Esophagus squamous epithelium (tissue), 5 donors: ENCODE data around the gene ENOX1. TPM values are rescaled to one million over a fixed set of nuclear protein-coding genes. Genes with fewer than 3 reads are reported as not detected.

ENCODE experiments used
- DNase-seq: peaks from one replicate; lab custom pipeline; 2025; lab: John Stamatoyannopoulos, UW
- H3K27ac ChIP-seq, 4 donors: fragments of 200-600 bp; sonication (generic); one replicate each; pipeline ENCODE4 v1.5.1; 2016 to 2019; ENCODE audit warnings: mild to moderate bottlenecking in 1 of 4
- H3K27me3 ChIP-seq, 4 donors: fragments of 200-600 bp; sonication (generic); 1 replicate in 3 of 4; 2 replicates in 1 of 4; pipeline versions ENCODE4 v1.5.1 to v1.6.0; 2017 to 2021; ENCODE audit warnings: antibody characterized with exemption in 1 of 4
- H3K36me3 ChIP-seq, 3 donors: fragments of 200-600 bp; sonication (generic); one replicate each; pipeline ENCODE4 v1.5.1; 2016 to 2019
- H3K4me1 ChIP-seq, 3 donors: fragments of 200-600 bp; sonication (generic); one replicate each; pipeline ENCODE4 v1.5.1; 2017 to 2019
- H3K4me3 ChIP-seq, 4 donors: fragments of 200-600 bp; sonication (generic); 1 replicate in 3 of 4; 2 replicates in 1 of 4; pipeline ENCODE4 v1.5.1; 2016 to 2019; ENCODE audit warnings: mild to moderate bottlenecking in 2 of 4, moderate library complexity in 1 of 4
- H3K9me3 ChIP-seq, 3 donors: fragments of 200-600 bp; sonication (generic); one replicate each; pipeline ENCODE4 v1.5.1; 2016 to 2019
- POLR2A ChIP-seq, 4 donors: fragments of 450-650 bp; IDR thresholded peaks; one replicate each; pipeline ENCODE4 v1.6.1; 2017; ENCODE audit warnings: antibody characterized with exemption in 4 of 4, mild to moderate bottlenecking in 4 of 4, moderate library complexity in 3 of 4
- WGBS, 2 donors: methylation state at CpG; one replicate each; pipeline ENCODE4 v1.1.5; 2018; 5-methylcytosine and 5-hydroxymethylcytosine counted together
- intact Hi-C: fragments of 100-400 bp; cut with DNase I; formaldehyde crosslinking; loops from one replicate; pipeline ENCODE4 v1.15.0; 2022
- total RNA-seq, 4 donors: library from RNA; depleted of rRNA; stranded (reverse); fragments of >200 nt; gene quantifications; one replicate each; pipeline ENCODE4 v1.1.0, GENCODE V29; 2016
- TF ChIP-seq, protein P1 (sequence below), 6 experiments: fragments of 450-650 bp in 4 of 6; fragments of 200-600 bp in 2 of 6; sonication (generic) in 2 of 6; IDR thresholded peaks; one replicate each; pipeline ENCODE4 v1.5.1; 2016 to 2019; ENCODE audit warnings: antibody characterized with exemption in 6 of 6, mild to moderate bottlenecking in 4 of 6, moderate library complexity in 4 of 6
- donor health status: DM: yes; HTN: yes; CAD: no.

The ENOX1 gene
- total RNA-seq, 4 donors from 2014 or later: 0.48 to 0.76 TPM; not detected in 2

DNA sequence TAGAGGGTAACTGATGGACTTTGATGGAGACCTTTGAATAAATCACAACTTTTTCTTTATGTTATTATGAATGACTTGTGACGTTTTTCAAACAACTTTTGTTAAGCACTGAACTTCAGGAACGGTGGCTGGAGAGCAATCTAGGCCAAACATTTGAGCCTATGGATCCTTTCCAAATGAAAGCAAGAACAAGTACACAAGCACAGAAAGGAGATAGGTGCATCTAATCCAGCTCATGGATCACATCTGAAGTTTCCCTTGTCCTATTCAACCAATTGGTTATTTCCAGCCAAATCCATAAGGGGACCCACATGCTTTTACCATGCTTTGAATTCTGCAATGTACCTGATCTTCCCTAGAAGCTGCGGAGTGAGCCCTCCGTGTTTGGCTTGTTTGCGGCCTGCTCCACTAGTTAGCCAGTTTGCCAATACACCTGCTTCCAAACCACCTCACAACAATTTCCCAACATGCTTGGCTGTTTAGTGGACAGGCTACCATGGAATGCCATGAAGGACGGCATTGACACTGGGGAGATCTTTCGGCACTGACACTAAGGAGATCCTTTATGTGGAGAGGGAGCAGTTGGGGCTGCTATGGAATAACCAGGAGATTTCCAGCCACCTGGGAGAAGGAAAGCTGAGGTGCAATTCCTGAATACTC, 447.5 kb downstream of the ENOX1 start:
- H3K4me3 ChIP-seq: no peak overlapping the region
- intact Hi-C loops: no loop called here
- no peaks in the 10 kb centered on the region for H3K36me3 ChIP-seq
- H3K27me3 ChIP-seq: no peaks in the 10 kb centered on the region
- no peaks in the 10 kb centered on the region for H3K9me3 ChIP-seq
- TF ChIP-seq POLR2A (IDR thresholded peaks at IDR 0.05): no peak
- TF ChIP-seq, protein P1, sequence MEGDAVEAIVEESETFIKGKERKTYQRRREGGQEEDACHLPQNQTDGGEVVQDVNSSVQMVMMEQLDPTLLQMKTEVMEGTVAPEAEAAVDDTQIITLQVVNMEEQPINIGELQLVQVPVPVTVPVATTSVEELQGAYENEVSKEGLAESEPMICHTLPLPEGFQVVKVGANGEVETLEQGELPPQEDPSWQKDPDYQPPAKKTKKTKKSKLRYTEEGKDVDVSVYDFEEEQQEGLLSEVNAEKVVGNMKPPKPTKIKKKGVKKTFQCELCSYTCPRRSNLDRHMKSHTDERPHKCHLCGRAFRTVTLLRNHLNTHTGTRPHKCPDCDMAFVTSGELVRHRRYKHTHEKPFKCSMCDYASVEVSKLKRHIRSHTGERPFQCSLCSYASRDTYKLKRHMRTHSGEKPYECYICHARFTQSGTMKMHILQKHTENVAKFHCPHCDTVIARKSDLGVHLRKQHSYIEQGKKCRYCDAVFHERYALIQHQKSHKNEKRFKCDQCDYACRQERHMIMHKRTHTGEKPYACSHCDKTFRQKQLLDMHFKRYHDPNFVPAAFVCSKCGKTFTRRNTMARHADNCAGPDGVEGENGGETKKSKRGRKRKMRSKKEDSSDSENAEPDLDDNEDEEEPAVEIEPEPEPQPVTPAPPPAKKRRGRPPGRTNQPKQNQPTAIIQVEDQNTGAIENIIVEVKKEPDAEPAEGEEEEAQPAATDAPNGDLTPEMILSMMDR (IDR thresholded peaks at IDR 0.05): no peak
- H3K4me1 ChIP-seq: no peaks in the 10 kb centered on the region
- H3K27ac ChIP-seq: no peak overlapping the region
- DNase-seq: no peak
- WGBS, 2 donors: 78 to 80% methylated on average over 7 of the region's 7 CpGs

DNA sequence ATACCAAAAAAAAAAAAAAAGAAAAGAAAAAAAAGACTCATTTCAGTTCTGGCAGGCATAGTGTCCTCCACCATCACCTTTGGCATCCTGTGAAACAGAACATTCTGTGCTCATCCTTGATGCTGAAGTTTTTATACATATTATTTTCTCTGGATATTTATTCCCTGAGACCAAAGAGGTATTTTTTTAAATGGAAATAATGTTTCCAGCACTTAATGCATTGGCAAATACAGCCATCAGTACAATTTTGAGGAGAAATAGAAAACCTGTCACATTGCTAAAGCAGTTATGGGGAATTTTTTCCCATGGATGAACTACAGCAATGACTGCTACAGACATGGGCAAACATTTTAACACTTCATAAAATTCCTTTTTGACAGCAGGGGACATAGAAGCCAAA, 451.0 kb downstream of the ENOX1 start:
- no peak for DNase-seq
- H3K27ac ChIP-seq: no peak overlapping the region
- TF ChIP-seq, protein P1 (IDR thresholded peaks at IDR 0.05): no peak
- TF ChIP-seq POLR2A (IDR thresholded peaks at IDR 0.05): no peak
- no peaks in the 10 kb centered on the region for H3K27me3 ChIP-seq
- intact Hi-C loops: no loop called here
- peaks cover 0 to 4% (median 0%) of the 10 kb centered on the region in 3 donors for H3K4me1 ChIP-seq
- no peak overlapping the region for H3K4me3 ChIP-seq
- no peaks in the 10 kb centered on the region for H3K9me3 ChIP-seq
- no peaks in the 10 kb centered on the region for H3K36me3 ChIP-seq

DNA sequence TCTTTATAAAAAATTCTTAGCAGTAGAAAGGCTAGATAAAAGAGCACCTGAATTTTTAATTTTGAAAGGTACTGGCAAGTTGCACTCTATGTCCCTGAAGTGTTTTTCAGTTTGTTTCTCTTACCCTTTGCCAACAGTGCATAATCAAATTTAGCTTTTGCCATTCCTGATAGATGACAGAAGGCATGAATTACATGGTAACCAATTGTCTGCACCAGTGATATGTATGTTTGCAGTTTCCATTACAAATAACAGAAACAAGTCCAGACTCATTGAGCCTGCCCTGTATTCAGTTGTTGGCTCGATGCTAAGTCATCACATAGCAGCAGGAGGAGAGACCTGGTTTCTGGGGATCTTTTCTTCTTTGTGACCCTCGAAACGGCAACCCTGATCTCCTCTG, 453.6 kb downstream of the ENOX1 start:
- H3K4me3 ChIP-seq: no peak overlapping the region
- H3K36me3 ChIP-seq: no peaks in the 10 kb centered on the region
- peaks cover 0 to 4% (median 0%) of the 10 kb centered on the region in 3 donors for H3K4me1 ChIP-seq
- no peak overlapping the region for H3K27ac ChIP-seq
- WGBS, 2 donors: 57 to 64% methylated on average over 3 of the region's 3 CpGs
- intact Hi-C loops: no loop called here
- DNase-seq: no peak
- no peak for TF ChIP-seq POLR2A (IDR thresholded peaks at IDR 0.05)
- TF ChIP-seq, protein P1 (IDR thresholded peaks at IDR 0.05): no peak
- H3K27me3 ChIP-seq: no peaks in the 10 kb centered on the region
- H3K9me3 ChIP-seq: no peaks in the 10 kb centered on the region

DNA sequence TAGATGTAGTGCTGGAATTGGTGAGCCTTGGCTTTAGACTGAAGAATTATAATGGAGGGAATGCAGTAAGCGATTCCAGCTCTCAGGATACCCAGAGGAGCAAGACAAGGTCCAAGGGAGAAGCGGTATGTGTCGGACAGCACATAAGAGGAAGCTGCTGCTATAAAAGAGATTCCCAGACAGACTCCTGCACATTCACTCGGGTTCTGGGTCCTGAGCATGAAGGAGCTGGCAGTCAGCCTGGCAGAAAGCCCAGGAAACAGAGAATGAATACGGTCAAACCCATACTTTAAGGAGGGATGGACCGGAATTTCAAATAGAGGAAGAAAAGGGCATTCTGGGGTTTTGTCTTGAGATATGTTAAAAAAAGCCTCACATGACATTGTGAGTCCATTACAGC, 455.1 kb downstream of the ENOX1 start:
- H3K27ac ChIP-seq: no peak overlapping the region
- no peak for DNase-seq
- 33 to 49% methylated on average over 6 of the region's 6 CpGs for WGBS, 2 donors
- H3K4me1 ChIP-seq: peaks cover 0 to 4% (median 0%) of the 10 kb centered on the region in 3 donors
- no peaks in the 10 kb centered on the region for H3K36me3 ChIP-seq
- H3K4me3 ChIP-seq: no peak overlapping the region
- intact Hi-C loops: no loop called here
- H3K27me3 ChIP-seq: no peaks in the 10 kb centered on the region
- H3K9me3 ChIP-seq: no peaks in the 10 kb centered on the region
- TF ChIP-seq POLR2A (IDR thresholded peaks at IDR 0.05): no peak
- TF ChIP-seq, protein P1 (IDR thresholded peaks at IDR 0.05): no peak

DNA sequence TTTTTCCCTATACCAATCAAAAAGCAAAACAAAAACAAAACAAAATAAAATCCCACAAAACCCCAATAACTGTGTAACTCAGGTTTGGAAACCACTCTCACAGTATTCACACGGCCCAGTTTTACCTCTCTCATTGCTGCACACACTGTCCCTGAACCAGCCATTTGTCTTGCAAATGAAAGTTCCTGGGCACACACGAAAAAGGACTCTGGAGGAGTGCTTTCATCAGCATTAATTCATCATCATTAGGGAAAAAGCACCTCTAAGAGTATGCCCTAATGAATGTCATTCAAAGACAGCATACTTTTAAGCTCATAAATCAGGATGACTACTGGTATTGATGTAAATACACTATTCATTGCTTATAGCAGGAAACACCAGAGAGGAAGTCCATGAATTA, 457.1 kb downstream of the ENOX1 start:
- Histone ChIP-seq H3K9me3 (no peaks in the 10 kb centered on the region), H3K27me3 (no peaks in the 10 kb centered on the region), H3K4me3 (no peak overlapping the region), H3K27ac (no peak overlapping the region), H3K36me3 (no peaks in the 10 kb centered on the region), H3K4me1 (peaks cover 0 to 4% (median 0%) of the 10 kb centered on the region in 3 donors)
- no peak for DNase-seq
- no peak for TF ChIP-seq POLR2A (IDR thresholded peaks at IDR 0.05)
- TF ChIP-seq, protein P1 (IDR thresholded peaks at IDR 0.05): no peak
- WGBS, 2 donors: 60 to 80% methylated on average over 2 of the region's 2 CpGs
- intact Hi-C loops: no loop called here
